ENCODE results near the gene KRT77.

The KRT77 gene

GRCh38 chr12:52651726-52652261, 51.5 kb downstream of the KRT77 start, which contains the start of gene KRT2 (continued):
- TF ChIP-seq ZNF701 (tag by site-specific recombination; IDR thresholded peaks at IDR 0.05) (no peak), ZSCAN16 (tag by site-specific recombination; IDR thresholded peaks at IDR 0.05) (no peak), ZXDB (tag by site-specific recombination; IDR thresholded peaks at IDR 0.05) (no peak)

- H3K4me3 ChIP-seq (ENCODE audit: low read depth, low read length) = no peak overlapping the region
- H3K9me3 ChIP-seq (ENCODE audit: control insufficient read depth, insufficient read depth, low read depth, low read length) = no peaks in the 10 kb centered on the region
- no peaks in the 10 kb centered on the region for H3K36me3 ChIP-seq (ENCODE audit: control insufficient read depth in 2 of 2, insufficient read depth in 1 of 2, low read length in 2 of 2)
- no peak overlapping the region for H3K27ac ChIP-seq (ENCODE audit: extremely low read depth, low read depth, low read length)
- CTCF ChIA-PET = interaction anchor here (1.1 kb wide), 1 partner anchor 512 kb away, joined by 4 read pairs; no protein-coding TSS in a partner anchor
- POLR2A ChIA-PET = no interaction called here
- no peak for TF ChIP-seq ZNF560 (tag by site-specific recombination; IDR thresholded peaks at IDR 0.05; ENCODE audit: borderline replicate concordance)
- TF ChIP-seq REST (tag by site-specific recombination; IDR thresholded peaks at IDR 0.05) = no peak
- TF ChIP-seq ZNF529 (tag by site-specific recombination; IDR thresholded peaks at IDR 0.05; ENCODE audit: insufficient replicate concordance) = no peak
- no peak for TF ChIP-seq KLF16 (tag by site-specific recombination; IDR thresholded peaks at IDR 0.05)
- TF ChIP-seq ZNF449 (tag by site-specific recombination; IDR thresholded peaks at IDR 0.05) = no peak
- TF ChIP-seq ZNF677 (tag by site-specific recombination; IDR thresholded peaks at IDR 0.05) = no peak
- H3K4me1 ChIP-seq (ENCODE audit: control insufficient read depth, insufficient read depth, low read length) = no peaks in the 10 kb centered on the region
Observed at GRCh38 chr12:52650520-52651081, 52.7 kb downstream of the KRT77 start.

- TF ChIP-seq ZNF391 (tag by site-specific recombination; IDR thresholded peaks at IDR 0.05; ENCODE audit: borderline replicate concordance, low read depth) (no peak), ZSCAN4 (tag by site-specific recombination; IDR thresholded peaks at IDR 0.05) (no peak), ZNF366 (tag by site-specific recombination; conservative IDR thresholded peaks at IDR 0.05) (no peak), HOXD13 (CRISPR knock-in tag; IDR thresholded peaks at IDR 0.05; ENCODE audit: borderline replicate concordance) (no peak), ZNF140 (tag by site-specific recombination; IDR thresholded peaks at IDR 0.05) (no peak), ZNF501 (tag by site-specific recombination; IDR thresholded peaks at IDR 0.05) (no peak)
- ChIA-PET POLR2A (no interaction called here), CTCF (no interaction called here)
- H3K4me3 ChIP-seq (ENCODE audit: low read depth, low read length) = no peak overlapping the region
- H3K27ac ChIP-seq (ENCODE audit: extremely low read depth, low read depth, low read length) = no peak overlapping the region
- H3K36me3 ChIP-seq (ENCODE audit: control insufficient read depth in 2 of 2, insufficient read depth in 1 of 2, low read length in 2 of 2) = no peaks in the 10 kb centered on the region
- no peaks in the 10 kb centered on the region for H3K9me3 ChIP-seq (ENCODE audit: control insufficient read depth, insufficient read depth, low read depth, low read length)
- no peaks in the 10 kb centered on the region for H3K4me1 ChIP-seq (ENCODE audit: control insufficient read depth, insufficient read depth, low read length)
Observed at GRCh38 chr12:52649066-52649465, 54.3 kb downstream of the KRT77 start.

Data from HEK293 (cell line).